CD8-positive, alpha-beta memory T cell (primary cell): Measurements from ENCODE around the gene PRR15L. TPM values are rescaled to one million over a fixed set of nuclear protein-coding genes. Genes with fewer than 3 reads are reported as not detected.
A peak's percentile ranks its signal among the peaks of the same experiment; 100 is the strongest.

Experiments used
- CTCF ChIA-PET: fragments of 350-600 bp; sonication (Branson Sonifier 250); formaldehyde crosslinking; loops from one replicate; lab custom pipeline; 2021; ENCODE audit warnings: antibody characterized with exemption; lab: Charles Lee
- POLR2A ChIA-PET: fragments of 350-600 bp; sonication (Branson Sonifier 250); formaldehyde crosslinking; loops from one replicate; lab custom pipeline; 2021; ENCODE audit warnings: antibody characterized with exemption; lab: Charles Lee
- DNase-seq, 5 donors: peaks; one replicate each; pipeline versions ENCODE4 v3.0.0 to v3.0.0-alpha.2; 2020 to 2022; ENCODE audit warnings: mixed read lengths in 1 of 5
- H3K27ac ChIP-seq: one replicate; pipeline ENCODE4 v1.7.0; 2013; ENCODE audit warnings: low read depth, mild to moderate bottlenecking, low read length, moderate library complexity
- H3K27me3 ChIP-seq: 2 replicates; pipeline ENCODE4 v1.7.0; 2013; ENCODE audit warnings: low read length, mild to moderate bottlenecking; ENCODE audit not compliant: insufficient read depth, poor library complexity, severe bottlenecking
- H3K36me3 ChIP-seq: 2 replicates; pipeline ENCODE4 v1.7.0; 2013; ENCODE audit warnings: mild to moderate bottlenecking, low read length, moderate library complexity; ENCODE audit not compliant: insufficient read depth
- H3K4me1 ChIP-seq: 2 replicates; pipeline ENCODE4 v1.7.0; 2013; ENCODE audit warnings: mild to moderate bottlenecking, low read length, moderate library complexity; ENCODE audit not compliant: insufficient read depth
- H3K4me3 ChIP-seq: 2 replicates; pipeline ENCODE4 v1.7.0; 2013; ENCODE audit warnings: mild to moderate bottlenecking, low read length
- H3K9me3 ChIP-seq: 2 replicates; pipeline ENCODE4 v1.7.0; 2013; ENCODE audit warnings: mild to moderate bottlenecking, low read length
- H3K27ac Mint-ChIP-seq, 8 donors: one replicate each; pipeline ENCODE4 v1.8.0; 2020 to 2021; ENCODE audit warnings: mixed read lengths in 8 of 8, mild to moderate bottlenecking in 6 of 8, inconsistent platforms in 3 of 8, moderate library complexity in 3 of 8
- H3K27me3 Mint-ChIP-seq, 2 donors: one replicate each; pipeline ENCODE4 v1.8.0; 2020 to 2021; ENCODE audit warnings: mixed read lengths in 2 of 2, mild to moderate bottlenecking in 1 of 2, moderate library complexity in 1 of 2
- H3K36me3 Mint-ChIP-seq, 3 donors: one replicate each; pipeline ENCODE4 v1.8.0; 2020 to 2021; ENCODE audit warnings: mixed read lengths in 3 of 3, inconsistent platforms in 1 of 3, mild to moderate bottlenecking in 1 of 3
- H3K4me1 Mint-ChIP-seq, 3 donors: one replicate each; pipeline ENCODE4 v1.8.0; 2020 to 2021; ENCODE audit warnings: mixed read lengths in 3 of 3, inconsistent platforms in 1 of 3, mild to moderate bottlenecking in 1 of 3
- H3K4me3 Mint-ChIP-seq, 7 donors: one replicate each; pipeline ENCODE4 v1.8.0; 2020 to 2021; ENCODE audit warnings: mixed read lengths in 7 of 7, mild to moderate bottlenecking in 6 of 7, moderate library complexity in 4 of 7, inconsistent platforms in 2 of 7
- H3K9me3 Mint-ChIP-seq, 5 donors: one replicate each; pipeline ENCODE4 v1.8.0; 2020 to 2022; ENCODE audit warnings: mixed read lengths in 5 of 5, mild to moderate bottlenecking in 3 of 5, moderate library complexity in 2 of 5, inconsistent platforms in 1 of 5
- polyA plus RNA-seq: library from polyadenylated mRNA; unstranded; fragments of 300-500 nt; fragmentation: Illumina TruSeq; gene quantifications from one replicate; pipeline ENCODE4 v1.2.3, GENCODE V29; 2021
- total RNA-seq, 2 experiments: library from RNA; stranded (reverse); gene quantifications; one replicate each; pipeline ENCODE4 v1.2.3, GENCODE V29; 2021

PRR15L gene
- total and polyA plus RNA-seq, 3 experiments from 2014 or later: not detected

DNA sequence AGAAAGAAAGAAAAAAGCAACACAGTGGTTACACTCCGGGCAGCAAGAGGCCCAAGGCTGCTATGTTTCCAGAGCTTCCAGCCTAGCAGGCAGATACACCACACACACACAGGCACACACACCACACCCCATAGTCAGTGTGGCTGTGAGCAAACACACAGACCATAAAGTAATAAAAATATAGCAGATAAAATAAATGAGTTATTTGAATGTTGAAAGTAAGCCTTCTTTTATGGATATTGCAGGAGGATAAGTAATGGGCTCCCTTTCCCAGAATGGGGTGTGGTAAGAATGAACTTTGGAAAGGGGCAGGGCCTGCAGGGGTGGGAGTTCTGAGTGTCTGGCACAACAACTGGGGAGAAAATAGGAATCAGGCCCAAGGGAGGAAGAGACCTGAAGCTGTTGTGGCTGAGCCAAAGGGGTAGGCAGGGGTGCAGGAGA lies 8.4 kb upstream of the PRR15L start:
- Histone ChIP-seq H3K27me3 (no peaks in the 10 kb centered on the region), H3K4me3 (no peak overlapping the region), H3K4me1 (peaks cover 9% of the 10 kb centered on the region), H3K36me3 (no peaks in the 10 kb centered on the region), H3K27ac (no peak overlapping the region), H3K9me3 (no peaks in the 10 kb centered on the region)
- H3K27me3 Mint-ChIP-seq: peaks cover 0 to 1% of the 10 kb centered on the region in 2 donors
- H3K9me3 Mint-ChIP-seq: no peaks in the 10 kb centered on the region
- H3K4me3 Mint-ChIP-seq: no peak overlapping the region
- H3K27ac Mint-ChIP-seq: no peak overlapping the region
- H3K4me1 Mint-ChIP-seq: peaks cover 13 to 15% (median 14%) of the 10 kb centered on the region in 3 donors
- H3K36me3 Mint-ChIP-seq: peaks cover 0 to 3% (median 2%) of the 10 kb centered on the region in 3 donors
- DNase-seq: no peak
- ChIA-PET CTCF (interaction anchor here (8.6 kb wide), 1 partner anchor 15 kb away, joined by 191 read pairs; the partner anchor contains the start of gene PRR15L), POLR2A (no interaction called here)

DNA sequence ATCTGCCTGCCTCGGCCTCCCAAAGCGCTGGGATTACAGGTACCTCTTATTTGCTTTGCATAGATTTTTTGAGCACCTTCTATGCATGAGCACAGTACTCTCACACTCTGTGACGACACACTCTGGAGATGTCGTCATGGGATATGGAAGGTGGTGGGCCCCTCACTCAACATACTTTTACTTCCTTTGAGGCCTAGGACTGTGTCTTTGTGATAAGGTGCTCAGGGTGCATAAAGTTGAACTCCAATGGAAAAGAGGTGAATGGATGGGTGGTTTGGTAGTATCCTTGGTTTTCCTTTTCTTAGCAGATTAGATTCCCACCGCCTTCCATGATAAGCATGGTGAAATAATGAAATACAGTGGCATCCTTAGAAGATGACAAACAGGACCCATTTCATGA lies 7.2 kb upstream of the PRR15L start:
- peaks cover 2 to 3% (median 3%) of the 10 kb centered on the region in 3 donors for H3K4me1 Mint-ChIP-seq
- no peak overlapping the region for H3K4me3 ChIP-seq
- no peak overlapping the region for H3K27ac Mint-ChIP-seq
- H3K9me3 Mint-ChIP-seq: no peaks in the 10 kb centered on the region
- H3K36me3 ChIP-seq: no peaks in the 10 kb centered on the region
- peaks cover 0 to 1% of the 10 kb centered on the region in 2 donors for H3K27me3 Mint-ChIP-seq
- no peaks in the 10 kb centered on the region for H3K9me3 ChIP-seq
- H3K36me3 Mint-ChIP-seq: peaks cover 0 to 2% (median 0%) of the 10 kb centered on the region in 3 donors
- ChIA-PET POLR2A (no interaction called here), CTCF (interaction anchor here (0.9 to 1.3 kb wide), 2 partner anchors 11 to 23 kb away, joined by 3 to 4 read pairs; partner anchors contain the start of gene PNPO)
- no peak overlapping the region for H3K4me3 Mint-ChIP-seq
- H3K27me3 ChIP-seq: no peaks in the 10 kb centered on the region
- DNase-seq: no peak
- H3K4me1 ChIP-seq: peaks cover 2% of the 10 kb centered on the region
- no peak overlapping the region for H3K27ac ChIP-seq

DNA sequence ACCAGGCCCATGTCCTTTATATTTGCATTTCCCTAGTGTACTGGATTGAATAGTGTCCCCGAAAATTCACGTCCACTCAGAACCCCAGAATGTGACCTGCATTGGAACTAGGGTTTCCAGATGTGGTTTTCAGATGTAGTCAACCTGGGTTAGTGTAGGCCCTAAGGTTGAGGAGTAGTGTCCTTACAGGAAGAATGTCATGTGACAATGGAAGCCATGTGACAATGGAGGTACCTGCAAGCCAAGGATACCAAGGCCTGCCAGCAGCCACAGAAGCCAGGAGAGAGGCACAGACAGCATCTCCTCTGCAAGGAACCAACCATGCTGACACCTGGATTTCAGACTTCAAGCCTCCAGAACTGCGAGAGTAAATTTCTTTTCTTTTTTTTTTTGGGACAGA lies 5.2 kb upstream of the PRR15L start:
- H3K36me3 Mint-ChIP-seq: peaks cover 0 to 3% (median 0%) of the 10 kb centered on the region in 3 donors
- DNase-seq: no peak
- peak overlapping the region in 1 of 7 donors; percentile 42 for H3K4me3 Mint-ChIP-seq
- H3K9me3 ChIP-seq: no peaks in the 10 kb centered on the region
- no peaks in the 10 kb centered on the region for H3K36me3 ChIP-seq
- H3K27me3 Mint-ChIP-seq: peaks cover 0 to 1% of the 10 kb centered on the region in 2 donors
- no peak overlapping the region for H3K27ac Mint-ChIP-seq
- no peaks in the 10 kb centered on the region for H3K27me3 ChIP-seq
- ChIA-PET CTCF (interaction anchor here (1.6 to 2.4 kb wide), 2 partner anchors 14 to 15 kb away, joined by 3 to 6 read pairs; no protein-coding TSS in a partner anchor), POLR2A (no interaction called here)
- no peaks in the 10 kb centered on the region for H3K9me3 Mint-ChIP-seq
- no peaks in the 10 kb centered on the region for H3K4me1 ChIP-seq
- H3K4me1 Mint-ChIP-seq: no peaks in the 10 kb centered on the region
- H3K4me3 ChIP-seq: no peak overlapping the region
- no peak overlapping the region for H3K27ac ChIP-seq

DNA sequence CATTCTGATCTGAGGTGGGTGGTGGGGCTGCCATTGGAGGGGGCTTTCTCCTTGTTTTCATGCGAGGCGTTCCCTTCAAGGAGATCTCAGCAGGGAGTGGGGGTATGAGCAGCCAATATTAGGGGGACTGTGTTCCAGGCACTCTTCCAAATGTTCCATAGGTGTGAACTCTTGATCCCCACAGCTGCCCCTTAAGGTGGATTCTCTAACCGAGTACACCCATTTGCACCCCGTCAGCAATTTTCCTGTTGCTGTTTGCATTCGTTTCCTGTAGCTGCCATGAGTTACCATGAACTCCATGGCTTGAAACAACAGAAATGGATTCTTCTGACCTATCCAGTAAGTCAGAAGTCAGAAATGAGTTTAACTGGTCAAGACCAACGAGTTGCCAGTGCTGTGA lies 3.7 kb upstream of the PRR15L start:
- no peaks in the 10 kb centered on the region for H3K9me3 Mint-ChIP-seq
- H3K27ac Mint-ChIP-seq: no peak overlapping the region
- H3K27me3 ChIP-seq: no peaks in the 10 kb centered on the region
- peaks cover 0 to 3% (median 0%) of the 10 kb centered on the region in 3 donors for H3K36me3 Mint-ChIP-seq
- H3K27ac ChIP-seq: no peak overlapping the region
- no peaks in the 10 kb centered on the region for H3K36me3 ChIP-seq
- no peak overlapping the region for H3K4me3 Mint-ChIP-seq
- H3K4me1 ChIP-seq: no peaks in the 10 kb centered on the region
- DNase-seq: no peak
- ChIA-PET POLR2A (no interaction called here), CTCF (interaction anchor here (1.5 to 2.4 kb wide), 3 partner anchors 9 to 14 kb away, joined by 3 to 6 read pairs (median 6); partner anchors contain the start of gene CDK5RAP3)
- H3K9me3 ChIP-seq: no peaks in the 10 kb centered on the region
- H3K4me1 Mint-ChIP-seq: no peaks in the 10 kb centered on the region
- H3K27me3 Mint-ChIP-seq: peaks cover 0 to 1% of the 10 kb centered on the region in 2 donors
- no peak overlapping the region for H3K4me3 ChIP-seq

DNA sequence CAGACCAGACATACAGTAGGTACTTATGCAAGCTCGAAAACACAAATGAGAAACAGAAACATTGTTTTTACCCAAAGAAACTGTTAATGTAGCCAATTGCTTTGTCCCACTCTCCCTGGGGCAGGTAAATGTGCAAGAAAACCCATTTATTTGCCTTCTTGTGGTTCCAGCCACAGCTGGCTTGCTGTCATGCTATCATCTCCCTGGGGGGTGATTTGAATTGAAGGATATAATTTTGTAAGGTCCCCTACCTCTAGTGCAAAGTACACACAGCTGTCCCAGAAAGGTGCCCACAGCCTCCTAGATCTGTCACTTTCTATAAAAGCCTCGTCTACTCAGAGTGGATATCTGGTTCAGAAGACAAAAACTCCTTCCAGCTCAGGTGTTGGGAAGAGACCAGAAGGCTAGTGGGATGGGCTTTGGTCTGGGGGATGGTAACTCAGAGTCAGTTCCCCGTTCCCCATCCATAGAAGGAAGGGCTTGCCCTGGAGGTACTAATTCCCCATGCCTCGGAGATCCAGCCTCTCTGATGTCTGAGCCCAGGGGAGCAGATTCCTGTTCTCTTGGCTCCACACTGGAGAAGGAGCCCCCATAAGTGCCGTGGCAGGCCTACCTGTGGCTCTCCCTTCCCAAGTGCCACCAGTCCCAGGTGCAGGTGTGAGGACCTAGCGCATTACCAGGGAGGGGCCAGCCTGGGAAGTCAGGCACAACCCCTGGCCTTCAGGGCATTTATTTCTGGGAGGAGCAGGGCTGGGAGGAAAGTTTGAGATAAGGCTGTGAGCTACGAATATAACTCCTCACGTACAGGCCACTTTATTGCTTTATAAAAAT lies 2.4 kb upstream of the PRR15L start:
- ChIA-PET CTCF (interaction anchor here (1.5 to 17.2 kb wide), 3 partner anchors 10 to 11 kb away, joined by 6 to 191 read pairs (median 6); partner anchors contain the start of gene CDK5RAP3), POLR2A (no interaction called here)
- Histone ChIP-seq H3K4me1 (no peaks in the 10 kb centered on the region), H3K36me3 (no peaks in the 10 kb centered on the region), H3K9me3 (no peaks in the 10 kb centered on the region), H3K27me3 (no peaks in the 10 kb centered on the region), H3K27ac (no peak overlapping the region), H3K4me3 (no peak overlapping the region)
- DNase-seq: no peak
- peak overlapping the region in 1 of 8 donors; percentile 44 for H3K27ac Mint-ChIP-seq
- peaks cover 0 to 3% (median 0%) of the 10 kb centered on the region in 3 donors for H3K36me3 Mint-ChIP-seq
- H3K27me3 Mint-ChIP-seq: peaks cover 0 to 1% of the 10 kb centered on the region in 2 donors
- no peaks in the 10 kb centered on the region for H3K9me3 Mint-ChIP-seq
- no peak overlapping the region for H3K4me3 Mint-ChIP-seq
- no peaks in the 10 kb centered on the region for H3K4me1 Mint-ChIP-seq

DNA sequence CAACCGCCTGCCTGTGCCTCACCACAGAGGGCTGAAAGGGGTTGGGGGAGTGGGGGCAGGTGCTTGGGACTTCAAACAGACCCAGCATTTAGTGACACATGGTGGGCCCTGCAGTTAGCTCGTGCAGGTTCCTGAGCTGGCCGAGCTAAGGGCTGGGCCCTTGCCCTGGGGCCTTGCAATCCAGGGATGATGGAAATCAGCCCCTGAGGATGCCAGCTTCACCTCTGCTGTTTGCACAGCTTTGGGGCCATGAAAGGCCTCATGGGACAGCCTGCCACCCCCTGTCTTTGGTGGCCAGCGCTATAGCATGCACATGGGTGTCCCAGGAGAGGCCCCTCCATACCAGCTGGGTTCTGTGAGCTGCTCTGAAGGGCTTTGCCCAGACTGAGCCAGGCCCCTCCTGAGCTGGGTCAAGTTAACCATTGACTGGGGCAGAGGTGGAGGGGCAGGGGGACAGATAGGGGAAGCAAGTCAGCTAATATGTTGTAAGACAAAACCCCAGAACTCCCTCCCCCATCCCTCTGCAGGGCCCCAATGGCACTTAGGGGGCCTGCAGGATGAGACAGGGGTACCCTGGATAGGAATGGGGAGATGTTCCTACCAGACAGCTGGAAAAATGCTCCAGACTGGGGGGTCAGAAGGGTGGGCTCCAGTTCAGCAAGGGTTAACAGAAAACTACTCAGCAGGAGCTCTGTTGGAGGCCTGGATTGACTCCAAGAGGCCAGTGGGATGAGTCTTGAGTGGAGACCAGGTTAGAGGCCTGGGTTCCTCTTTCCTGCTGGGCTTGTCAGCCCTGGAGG lies 692 bp downstream of the PRR15L start:
- no peaks in the 10 kb centered on the region for H3K4me1 Mint-ChIP-seq
- H3K9me3 Mint-ChIP-seq: no peaks in the 10 kb centered on the region
- H3K27me3 Mint-ChIP-seq: peaks cover 0 to 1% of the 10 kb centered on the region in 2 donors
- H3K27me3 ChIP-seq: no peaks in the 10 kb centered on the region
- DNase-seq: peak in 1 of 5 donors; percentile 19
- ChIA-PET POLR2A (no interaction called here), CTCF (interaction anchor here (1.7 to 17.2 kb wide), 3 partner anchors 9 to 13 kb away, joined by 3 to 191 read pairs (median 24); partner anchors contain the start of gene CDK5RAP3)
- H3K4me3 Mint-ChIP-seq: no peak overlapping the region
- no peaks in the 10 kb centered on the region for H3K9me3 ChIP-seq
- no peak overlapping the region for H3K27ac Mint-ChIP-seq
- H3K27ac ChIP-seq: no peak overlapping the region
- H3K4me1 ChIP-seq: no peaks in the 10 kb centered on the region
- no peaks in the 10 kb centered on the region for H3K36me3 ChIP-seq
- H3K4me3 ChIP-seq: no peak overlapping the region
- peaks cover 0 to 5% (median 1%) of the 10 kb centered on the region in 3 donors for H3K36me3 Mint-ChIP-seq

DNA sequence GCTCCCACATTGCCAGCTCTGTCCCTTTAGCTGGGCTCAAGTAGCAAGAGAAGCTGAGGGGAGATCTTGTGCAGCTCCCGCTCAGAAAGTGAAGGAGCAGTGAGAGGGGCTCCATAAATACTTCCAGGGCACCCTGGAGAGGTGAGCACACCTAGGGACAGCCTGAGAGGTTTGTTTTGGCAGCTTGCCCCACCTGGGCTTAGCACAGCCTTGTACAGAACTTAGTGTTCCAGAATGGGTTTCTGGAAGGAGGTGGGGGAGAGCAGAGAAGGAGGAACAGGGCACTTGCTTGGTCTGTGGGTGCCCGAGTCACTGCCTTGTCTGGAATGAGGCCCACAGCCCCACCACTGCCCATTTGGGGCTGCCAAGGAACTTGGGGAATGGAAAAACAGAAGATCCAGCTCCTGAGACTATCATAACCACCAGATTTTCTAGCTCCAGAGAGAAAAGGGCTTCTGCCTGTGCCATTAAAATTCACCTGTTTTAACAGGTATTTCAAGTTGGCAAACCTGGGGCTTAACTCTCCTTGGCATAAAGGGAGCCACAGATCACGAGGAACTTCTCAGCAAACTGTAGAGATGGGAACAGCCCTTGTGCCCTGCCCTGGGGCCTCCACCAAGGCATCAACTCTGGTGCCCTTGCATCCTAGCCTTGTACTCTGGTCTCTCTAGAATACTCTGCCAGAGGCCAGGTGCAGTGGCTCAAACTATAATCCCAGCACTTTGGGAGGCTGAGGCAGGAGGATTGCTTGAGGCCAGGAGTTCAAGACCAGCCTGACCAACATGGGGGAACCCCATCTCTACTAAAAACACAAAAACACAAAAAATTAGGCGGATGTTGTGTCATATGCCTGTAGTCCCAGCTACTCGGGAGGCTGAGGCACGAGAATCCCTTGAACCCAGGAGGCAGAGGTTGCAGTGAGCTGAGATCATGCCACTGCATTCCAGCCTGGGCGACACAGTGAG lies 1.9 kb downstream of the PRR15L start:
- Mint-ChIP-seq H3K4me3 (no peak overlapping the region), H3K27me3 (peaks cover 0 to 1% of the 10 kb centered on the region in 2 donors), H3K27ac (peak overlapping the region in 1 of 8 donors; percentile 52), H3K36me3 (peaks cover 0 to 5% (median 1%) of the 10 kb centered on the region in 3 donors), H3K4me1 (no peaks in the 10 kb centered on the region), H3K9me3 (no peaks in the 10 kb centered on the region)
- Histone ChIP-seq H3K9me3 (no peaks in the 10 kb centered on the region), H3K27ac (no peak overlapping the region), H3K36me3 (no peaks in the 10 kb centered on the region), H3K4me1 (no peaks in the 10 kb centered on the region), H3K4me3 (no peak overlapping the region), H3K27me3 (no peaks in the 10 kb centered on the region)
- peak in 1 of 5 donors; percentile 27 for DNase-seq
- POLR2A ChIA-PET: no interaction called here
- CTCF ChIA-PET: interaction anchor here (3.3 to 17.2 kb wide), 2 partner anchors 10 to 15 kb away, joined by 24 to 191 read pairs; partner anchors contain the start of gene CDK5RAP3
